ENCODE results near the gene BBS9.

The BBS9 gene

DNA sequence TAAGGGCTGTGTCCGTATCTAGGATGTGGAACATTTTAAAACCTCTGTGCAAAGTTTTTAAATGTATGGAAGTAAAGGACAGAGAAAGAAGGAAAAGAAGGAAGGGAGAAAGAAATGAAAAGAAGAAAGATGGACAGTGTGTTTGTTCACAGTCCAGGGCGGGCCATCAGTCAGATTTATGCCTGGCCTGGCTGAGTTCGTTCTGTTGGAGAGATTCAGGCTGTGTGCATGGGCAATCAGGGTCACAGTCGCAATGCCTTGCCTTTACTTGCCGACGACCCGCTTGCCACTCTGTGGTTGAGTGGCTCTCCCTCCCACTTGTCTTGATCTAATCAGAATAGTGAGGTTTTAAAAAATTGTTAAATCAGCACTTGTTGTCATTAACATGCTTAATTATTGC, 406.6 kb downstream of the BBS9 start:
- TF ChIP-seq, protein P1, sequence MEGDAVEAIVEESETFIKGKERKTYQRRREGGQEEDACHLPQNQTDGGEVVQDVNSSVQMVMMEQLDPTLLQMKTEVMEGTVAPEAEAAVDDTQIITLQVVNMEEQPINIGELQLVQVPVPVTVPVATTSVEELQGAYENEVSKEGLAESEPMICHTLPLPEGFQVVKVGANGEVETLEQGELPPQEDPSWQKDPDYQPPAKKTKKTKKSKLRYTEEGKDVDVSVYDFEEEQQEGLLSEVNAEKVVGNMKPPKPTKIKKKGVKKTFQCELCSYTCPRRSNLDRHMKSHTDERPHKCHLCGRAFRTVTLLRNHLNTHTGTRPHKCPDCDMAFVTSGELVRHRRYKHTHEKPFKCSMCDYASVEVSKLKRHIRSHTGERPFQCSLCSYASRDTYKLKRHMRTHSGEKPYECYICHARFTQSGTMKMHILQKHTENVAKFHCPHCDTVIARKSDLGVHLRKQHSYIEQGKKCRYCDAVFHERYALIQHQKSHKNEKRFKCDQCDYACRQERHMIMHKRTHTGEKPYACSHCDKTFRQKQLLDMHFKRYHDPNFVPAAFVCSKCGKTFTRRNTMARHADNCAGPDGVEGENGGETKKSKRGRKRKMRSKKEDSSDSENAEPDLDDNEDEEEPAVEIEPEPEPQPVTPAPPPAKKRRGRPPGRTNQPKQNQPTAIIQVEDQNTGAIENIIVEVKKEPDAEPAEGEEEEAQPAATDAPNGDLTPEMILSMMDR (conservative IDR thresholded peaks at IDR 0.05; ENCODE audit: low read length): no peak
- no peak overlapping the region for H3K4me3 ChIP-seq (ENCODE audit: low read length)
- no peak for DNase-seq (ENCODE audit: low read depth)

DNA sequence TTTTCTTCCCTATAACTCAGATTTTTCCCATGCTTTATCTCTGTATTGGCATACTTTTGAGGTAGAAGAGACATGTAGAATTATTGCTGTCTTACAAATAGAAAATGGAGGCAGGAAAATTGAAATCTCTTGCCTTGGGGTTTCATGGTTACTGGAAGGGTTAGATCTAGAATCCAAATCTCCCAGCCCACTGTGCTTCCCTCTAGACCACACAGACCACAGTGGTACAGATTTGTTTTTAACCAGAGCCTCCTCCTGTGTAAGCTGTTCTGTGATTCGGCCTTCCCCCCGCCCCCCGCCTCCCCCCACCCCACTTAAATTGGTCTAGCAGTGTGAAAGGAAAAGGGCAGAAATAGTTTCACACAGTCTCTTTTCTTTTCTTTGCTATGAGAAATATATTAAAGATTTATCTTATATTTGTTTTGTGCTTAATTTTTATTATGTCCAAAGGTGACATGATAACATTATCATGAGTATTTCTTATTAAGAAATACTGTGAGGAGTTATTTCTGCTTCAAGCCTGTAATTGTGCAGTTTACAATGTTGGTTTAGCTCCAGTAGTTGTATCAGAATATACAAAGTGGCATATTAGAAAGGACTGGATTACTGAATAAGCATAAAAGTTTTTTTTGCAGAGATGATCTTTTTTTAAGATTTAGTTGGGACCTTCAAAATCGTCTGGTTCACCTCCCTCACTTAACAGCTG, 407.2 kb downstream of the BBS9 start:
- TF ChIP-seq, protein P1 (conservative IDR thresholded peaks at IDR 0.05; ENCODE audit: low read length): no peak
- H3K4me3 ChIP-seq (ENCODE audit: low read length): no peak overlapping the region
- no peak for DNase-seq (ENCODE audit: low read depth)

DNA sequence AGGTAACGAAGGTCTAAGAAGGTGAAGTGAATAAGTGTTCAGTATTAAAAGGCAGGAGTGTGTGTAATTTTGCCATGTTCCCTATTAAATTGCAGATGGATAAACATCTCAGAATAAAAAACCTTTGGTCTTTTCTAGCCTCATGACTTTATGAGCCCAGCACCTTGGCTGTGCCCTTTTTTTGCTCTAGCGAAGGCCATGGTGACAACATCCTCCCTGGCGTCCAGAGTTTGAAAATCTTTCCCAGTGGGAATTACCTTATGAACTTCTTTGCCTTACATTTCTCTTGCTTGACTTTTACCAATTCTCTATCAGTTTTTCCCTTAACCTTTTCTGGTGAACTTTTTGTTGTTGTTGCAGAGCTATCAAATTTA, 407.7 kb downstream of the BBS9 start:
- DNase-seq (ENCODE audit: low read depth): no peak
- no peak overlapping the region for H3K4me3 ChIP-seq (ENCODE audit: low read length)
- TF ChIP-seq, protein P1 (conservative IDR thresholded peaks at IDR 0.05; ENCODE audit: low read length): no peak

DNA sequence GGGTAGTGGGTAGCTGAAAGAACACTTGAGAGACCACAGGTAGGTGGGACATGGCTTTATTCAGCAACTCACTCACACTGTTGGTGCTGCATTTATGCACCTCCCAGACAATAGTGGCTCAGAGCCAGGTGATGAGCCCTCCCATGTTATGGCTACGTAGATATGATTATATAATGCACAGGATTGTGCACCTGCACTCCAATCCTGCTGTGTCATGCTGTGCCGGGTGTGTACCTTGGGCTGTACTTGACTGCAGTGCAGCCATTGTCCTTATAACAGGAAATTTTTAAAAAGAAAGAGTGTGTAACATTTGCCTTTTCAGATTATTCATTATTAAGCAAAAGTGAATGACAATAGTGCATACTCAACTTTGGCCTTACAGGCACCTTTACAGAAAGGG, 409.8 kb downstream of the BBS9 start:
- no peak overlapping the region for H3K4me3 ChIP-seq (ENCODE audit: low read length)
- TF ChIP-seq, protein P1 (conservative IDR thresholded peaks at IDR 0.05; ENCODE audit: low read length): no peak
- no peak for DNase-seq (ENCODE audit: low read depth)

DNA sequence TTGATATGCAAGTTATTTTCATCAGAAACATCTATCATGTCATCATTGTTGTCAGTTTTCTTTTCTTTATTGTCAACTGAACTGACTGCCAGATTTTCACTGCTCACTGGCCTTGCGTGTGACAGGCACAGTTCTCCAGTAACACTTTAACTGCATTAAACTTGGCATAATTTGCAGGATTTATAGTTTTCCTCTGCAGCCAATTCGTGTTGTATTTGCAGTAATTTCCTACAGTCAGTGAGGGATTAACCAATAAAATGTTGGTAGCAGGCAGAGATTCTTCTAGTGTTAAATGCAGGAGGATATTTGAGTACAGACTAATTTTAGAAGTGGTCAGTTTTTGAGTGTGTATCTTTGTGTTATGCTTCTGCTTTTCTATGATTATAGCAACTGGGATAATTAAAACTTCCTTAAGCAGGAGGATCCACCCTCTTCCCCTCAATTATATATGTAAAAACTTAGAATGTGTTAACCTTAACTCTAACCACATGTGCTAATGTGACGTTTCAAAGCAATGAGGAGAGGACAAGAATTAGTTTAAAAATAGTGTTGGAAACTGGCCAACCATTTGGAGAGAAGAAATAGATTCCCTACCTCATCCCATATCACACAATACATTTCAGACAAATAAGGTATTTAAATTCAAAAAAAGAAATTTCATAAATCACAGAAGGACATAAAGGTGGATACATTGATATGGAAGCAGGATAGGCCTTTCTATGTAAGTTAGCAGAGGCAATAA, 410.5 kb downstream of the BBS9 start:
- TF ChIP-seq, protein P1 (conservative IDR thresholded peaks at IDR 0.05; ENCODE audit: low read length): no peak
- H3K4me3 ChIP-seq (ENCODE audit: low read length): no peak overlapping the region
- no peak for DNase-seq (ENCODE audit: low read depth)

DNA sequence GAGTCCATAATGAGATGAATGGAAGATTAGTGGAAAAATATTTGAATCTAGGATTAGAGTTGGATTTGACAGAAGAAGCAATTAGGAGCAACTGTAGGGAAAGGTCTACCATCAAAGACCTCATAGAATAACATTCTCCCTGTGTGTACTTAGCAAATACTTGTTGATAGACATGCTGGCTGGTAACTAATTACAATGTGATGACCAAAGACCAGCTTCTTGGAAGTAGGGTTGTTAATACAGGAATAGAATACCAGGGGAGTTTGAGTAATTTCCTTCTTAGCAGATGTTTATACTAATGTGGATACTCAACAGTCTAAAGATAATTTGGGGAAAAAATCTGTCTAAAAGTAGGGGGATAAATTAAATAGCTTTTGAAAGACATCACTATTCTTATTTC, 418.5 kb downstream of the BBS9 start:
- no peak overlapping the region for H3K4me3 ChIP-seq (ENCODE audit: low read length)
- TF ChIP-seq, protein P1 (conservative IDR thresholded peaks at IDR 0.05; ENCODE audit: low read length): no peak
- DNase-seq (ENCODE audit: low read depth): peak; percentile 69

DNA sequence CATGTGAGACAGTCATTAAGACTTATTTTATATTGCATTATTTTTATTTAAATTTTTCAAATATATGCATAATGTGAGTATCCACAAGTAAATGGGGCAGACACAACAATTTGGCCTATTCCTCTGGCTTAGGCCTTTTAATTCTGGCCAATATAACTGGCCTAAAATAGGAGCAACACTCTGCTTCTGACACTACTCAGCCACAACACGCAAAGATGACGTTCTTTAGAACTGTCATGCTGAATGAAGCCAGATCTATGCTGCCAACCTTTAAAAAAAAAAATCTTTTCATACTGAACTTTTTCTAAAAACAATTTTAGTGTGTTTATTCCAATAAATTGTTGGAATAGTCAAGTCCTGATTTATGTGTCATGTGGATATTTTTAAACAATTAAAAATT, 421.0 kb downstream of the BBS9 start:
- TF ChIP-seq, protein P1 (conservative IDR thresholded peaks at IDR 0.05; ENCODE audit: low read length): no peak
- no peak overlapping the region for H3K4me3 ChIP-seq (ENCODE audit: low read length)
- peak; percentile 61 for DNase-seq (ENCODE audit: low read depth)

Data from AG10803 (cell line).